Stimulated activated CD8-positive, alpha-beta memory T cell treated with anti-CD3 and anti-CD28 coated beads, Interleukin-12 subunit alpha, Interleukin-12 subunit beta, amount 100 ng/mL, for 1 hour (primary cell): ENCODE measurements around the gene HOXD10.
A peak's percentile ranks its signal among the peaks of the same experiment; 100 is the strongest.

Experiments used
- DNase-seq: peaks from one replicate; pipeline ENCODE4 v3.0.0-alpha.2; 2020; ENCODE audit warnings: low read depth

HOXD10 gene

GRCh38 chr2:176136374-176137251 is 20.0 kb downstream of the HOXD10 start:
- no peak for DNase-seq

GRCh38 chr2:176137252-176137580 is 20.6 kb downstream of the HOXD10 start:
- no peak for DNase-seq

GRCh38 chr2:176137906-176138305 is 21.3 kb downstream of the HOXD10 start:
- no peak for DNase-seq

GRCh38 chr2:176138526-176138922 is 21.9 kb downstream of the HOXD10 start:
- no peak for DNase-seq

DNA sequence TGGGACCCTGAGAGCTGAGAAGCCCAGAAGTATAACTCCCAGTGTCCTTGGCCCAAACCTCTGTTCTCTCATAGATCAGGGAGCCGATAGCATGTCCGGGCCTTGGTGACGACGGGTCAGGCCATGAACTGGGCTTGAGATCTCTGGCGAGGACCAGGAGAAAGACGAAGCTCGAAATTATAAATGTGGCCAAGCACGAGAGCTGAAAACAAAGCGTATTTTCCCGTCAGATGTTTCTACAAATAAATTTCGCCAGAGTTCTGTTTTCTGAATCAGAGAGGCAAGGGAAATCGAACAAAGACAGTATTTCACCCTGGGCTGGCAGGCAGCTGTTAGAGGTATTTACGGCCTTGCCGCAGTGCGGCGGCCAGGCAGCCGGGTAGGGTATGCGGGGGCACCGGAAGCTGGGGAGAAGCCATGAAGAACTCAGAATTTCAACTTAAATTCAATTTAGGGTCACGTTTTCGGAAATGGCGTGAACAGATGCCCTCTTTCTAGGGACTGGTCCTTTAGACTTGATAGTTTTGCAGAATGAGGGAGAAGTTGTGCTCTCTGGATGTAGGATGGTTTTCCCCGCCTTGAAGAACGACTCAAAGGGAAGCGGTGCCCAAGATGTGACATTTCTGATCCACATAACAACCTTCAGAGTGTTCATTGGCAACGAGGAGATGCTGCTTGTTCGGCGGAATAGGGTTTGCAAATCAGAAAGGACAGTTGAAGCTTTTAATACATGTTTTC is 22.5 kb downstream of the HOXD10 start:
- DNase-seq = no peak

DNA sequence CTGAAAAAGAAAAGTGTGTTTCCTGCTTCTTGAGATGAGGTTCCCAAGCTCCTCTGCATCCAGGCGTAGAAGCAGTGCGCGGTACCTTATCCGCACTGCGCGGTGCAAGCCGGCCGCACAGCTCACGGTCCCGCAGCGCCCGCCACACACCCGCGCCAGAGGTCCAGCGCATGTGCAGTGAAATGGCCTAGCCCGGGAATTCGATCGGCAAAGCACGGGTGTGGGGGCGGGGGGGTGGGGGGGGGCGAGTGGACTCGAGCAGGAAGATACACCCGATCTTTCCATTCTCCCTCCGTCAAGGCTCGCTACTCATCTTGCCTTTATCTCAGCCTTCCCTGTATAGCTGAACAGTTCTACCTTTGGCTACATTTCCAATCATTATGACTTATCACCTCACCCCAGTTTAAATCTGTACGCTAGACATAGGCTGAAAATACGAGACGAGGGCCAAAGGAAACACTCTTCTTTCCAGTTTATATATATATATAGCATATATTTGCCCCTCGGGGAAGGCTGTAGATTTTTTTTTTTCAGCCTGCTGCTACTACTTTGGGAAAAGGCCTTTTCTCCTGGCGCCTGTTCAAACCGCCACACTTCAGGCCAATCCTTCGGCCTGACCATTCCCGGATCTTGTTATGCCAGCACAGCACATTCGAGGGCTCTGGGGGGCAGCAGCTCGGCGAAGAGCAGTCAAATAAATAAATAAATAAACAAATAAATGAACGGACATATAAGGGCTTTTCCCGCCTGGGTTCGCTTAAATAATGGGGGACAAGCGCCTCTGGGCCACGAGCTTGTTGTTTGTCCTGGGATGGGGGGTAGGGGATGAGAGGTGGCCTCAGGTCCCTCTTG is 23.3 kb downstream of the HOXD10 start:
- DNase-seq = no peak

GRCh38 chr2:176140513-176141317 is 24.1 kb downstream of the HOXD10 start:
- peak; percentile 41 for DNase-seq

DNA sequence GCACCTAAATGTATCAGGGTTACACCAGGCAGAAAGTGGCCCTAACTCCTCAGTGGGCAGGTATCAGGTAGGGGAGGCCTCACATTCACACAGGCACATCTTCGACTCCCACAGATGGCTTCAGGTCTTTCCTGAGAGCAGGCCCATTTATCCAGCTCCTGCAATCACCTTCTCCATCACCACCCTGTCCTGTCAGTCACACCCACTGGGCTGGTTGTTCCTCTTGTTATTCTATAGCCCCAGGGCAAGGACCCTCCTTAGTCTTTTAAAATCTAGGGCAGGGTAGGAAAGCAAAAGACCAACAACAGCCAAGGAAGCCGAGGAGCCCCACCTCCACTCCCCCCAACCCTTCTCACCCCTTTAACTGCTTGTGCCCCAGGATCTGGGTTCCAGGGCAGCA is 25.7 kb downstream of the HOXD10 start:
- DNase-seq = no peak

GRCh38 chr2:176145085-176145969 is 28.7 kb downstream of the HOXD10 start:
- DNase-seq = no peak

GRCh38 chr2:176146101-176146500 is 29.5 kb downstream of the HOXD10 start:
- no peak for DNase-seq

DNA sequence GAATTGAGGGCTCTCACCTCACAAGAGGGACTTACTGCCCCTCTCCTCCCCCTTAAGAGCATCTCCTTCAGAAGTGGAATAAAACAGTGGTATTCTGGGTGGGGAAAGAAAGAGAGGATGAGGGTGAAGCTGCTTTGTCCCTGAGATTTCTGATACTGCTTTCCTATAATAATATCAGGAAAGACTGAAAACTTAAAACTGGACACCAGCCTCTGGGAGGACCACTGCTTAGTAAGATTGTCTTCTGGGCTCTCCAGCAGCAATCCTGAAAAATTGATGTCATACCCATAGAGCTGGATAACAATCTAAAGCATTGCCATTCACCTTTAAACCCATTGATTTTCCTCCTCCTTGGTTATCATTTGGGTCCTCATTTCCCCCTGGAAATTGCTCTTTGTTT is 30.1 kb downstream of the HOXD10 start:
- no peak for DNase-seq

GRCh38 chr2:176147210-176147799 is 30.7 kb downstream of the HOXD10 start:
- DNase-seq = no peak

DNA sequence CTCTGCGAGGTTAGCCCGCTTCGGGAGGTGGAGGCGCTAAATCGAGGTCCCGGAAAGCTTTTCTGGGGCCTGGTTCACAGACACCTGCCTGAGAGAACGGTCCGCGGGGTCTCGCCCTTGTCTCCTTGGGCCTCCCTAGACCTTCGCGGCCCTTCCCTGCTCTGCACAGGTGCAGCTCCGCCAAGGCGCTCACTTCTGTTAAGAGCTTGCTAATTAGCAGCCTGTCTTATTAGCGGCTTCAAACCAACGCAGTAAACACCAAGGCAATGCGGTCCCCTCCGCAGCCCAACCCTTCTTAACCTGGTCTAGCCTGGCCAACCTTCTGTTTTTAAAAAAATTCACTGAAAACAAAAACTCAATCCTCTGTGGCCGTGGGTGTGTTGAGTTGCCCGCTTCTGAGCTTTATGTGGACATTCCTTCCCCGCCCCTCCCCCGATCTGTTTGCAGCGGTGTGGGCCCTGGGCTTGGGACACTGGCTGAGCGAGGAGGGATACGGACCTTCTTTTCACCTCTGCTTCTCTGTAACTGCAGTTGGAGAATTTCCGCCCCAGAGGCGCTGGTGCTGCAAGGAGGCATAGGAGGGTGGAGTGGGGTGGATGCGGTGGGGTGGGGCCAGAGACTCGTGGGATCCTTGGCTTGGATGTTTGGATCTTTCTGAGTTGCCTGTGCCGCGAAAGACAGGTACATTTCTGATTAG is 31.4 kb downstream of the HOXD10 start:
- no peak for DNase-seq

DNA sequence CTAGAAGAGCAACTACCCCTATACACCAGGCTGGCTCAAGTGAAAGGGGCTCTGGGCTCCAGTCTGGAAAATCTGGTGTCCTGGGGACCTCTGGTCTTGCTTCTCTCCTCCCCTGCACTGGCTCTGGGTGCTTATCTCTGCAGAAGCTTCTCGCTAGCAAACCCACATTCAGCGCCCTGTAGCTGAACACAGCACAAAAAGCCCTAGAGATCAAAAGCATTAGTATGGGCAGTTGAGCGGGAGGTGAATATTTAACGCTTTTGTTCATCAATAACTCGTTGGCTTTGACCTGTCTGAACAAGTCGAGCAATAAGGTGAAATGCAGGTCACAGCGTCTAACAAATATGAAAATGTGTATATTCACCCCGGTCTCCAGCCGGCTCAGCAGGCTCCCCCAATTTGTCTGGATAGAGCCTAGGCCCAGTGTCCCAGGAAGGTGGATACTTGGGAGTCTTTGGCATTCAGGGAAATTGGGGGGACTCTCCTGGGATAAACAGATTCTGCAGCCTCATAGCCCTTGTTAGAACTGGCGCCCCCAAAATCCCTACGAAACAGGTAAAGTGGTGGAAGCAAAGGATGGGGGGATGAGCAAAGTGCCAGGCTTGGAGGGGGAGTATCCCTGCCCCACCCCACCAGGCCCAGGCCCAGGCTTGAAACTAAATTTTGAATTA is 32.3 kb downstream of the HOXD10 start:
- no peak for DNase-seq

GRCh38 chr2:176149481-176149938 is 32.9 kb downstream of the HOXD10 start:
- DNase-seq = no peak

GRCh38 chr2:176149939-176150583 is 33.5 kb downstream of the HOXD10 start:
- no peak for DNase-seq

DNA sequence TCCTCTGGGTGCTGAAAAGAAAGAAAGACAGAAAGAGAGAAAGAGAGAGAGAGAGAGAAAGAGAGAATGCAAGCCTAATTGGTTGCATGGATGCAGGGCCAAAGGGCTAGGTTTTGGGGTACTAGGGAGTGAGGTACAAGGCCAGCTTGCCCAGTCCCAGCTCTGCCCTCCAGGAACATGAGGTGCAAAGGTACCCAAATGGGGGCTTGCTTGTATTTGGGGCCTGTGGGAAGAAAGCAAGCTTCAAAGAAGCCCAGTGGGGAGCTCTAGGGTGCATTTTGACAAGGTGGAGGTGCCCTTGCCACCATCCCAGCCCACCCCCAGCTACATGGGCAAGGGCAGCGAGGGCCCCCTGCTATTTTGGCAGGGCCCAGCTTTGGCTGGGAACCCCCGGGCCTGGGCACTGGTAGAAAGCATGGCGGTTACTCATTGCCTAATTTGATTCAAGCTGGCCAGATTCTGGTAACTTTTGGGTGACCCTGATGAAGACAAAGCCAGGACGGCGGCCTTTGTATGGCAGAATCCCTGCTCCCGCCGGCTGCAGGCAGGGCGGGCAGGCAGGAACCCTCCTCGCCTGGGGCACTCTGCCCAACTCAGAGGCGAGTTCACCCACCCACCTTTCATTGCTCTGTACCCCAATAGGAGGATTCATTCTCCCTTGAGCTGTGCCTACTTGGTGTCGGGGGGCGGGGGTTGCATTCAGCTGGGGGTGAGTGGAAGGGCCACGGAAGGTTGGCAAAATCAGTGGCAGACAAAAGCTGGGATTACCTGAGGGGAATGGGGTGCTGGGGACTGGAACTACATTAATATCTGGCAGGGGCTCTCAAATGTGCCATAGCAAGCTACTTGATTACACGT is 34.2 kb downstream of the HOXD10 start:
- DNase-seq = no peak
